ENCODE results near the gene TMOD2.
"Not testable (repeated sequence)": the region's sequence is repeated elsewhere in the genome, so short reads cannot be mapped to it uniquely, and the experiment has no call there.

TMOD2 gene

GRCh38 chr15:51774916-51775315, 23.5 kb downstream of the TMOD2 start:
- DNase-seq (ENCODE audit: low spot score) = no peak

- DNase-seq (ENCODE audit: low spot score) = peak; percentile 58
Measured at GRCh38 chr15:51775967-51776816, 24.8 kb downstream of the TMOD2 start.

DNA sequence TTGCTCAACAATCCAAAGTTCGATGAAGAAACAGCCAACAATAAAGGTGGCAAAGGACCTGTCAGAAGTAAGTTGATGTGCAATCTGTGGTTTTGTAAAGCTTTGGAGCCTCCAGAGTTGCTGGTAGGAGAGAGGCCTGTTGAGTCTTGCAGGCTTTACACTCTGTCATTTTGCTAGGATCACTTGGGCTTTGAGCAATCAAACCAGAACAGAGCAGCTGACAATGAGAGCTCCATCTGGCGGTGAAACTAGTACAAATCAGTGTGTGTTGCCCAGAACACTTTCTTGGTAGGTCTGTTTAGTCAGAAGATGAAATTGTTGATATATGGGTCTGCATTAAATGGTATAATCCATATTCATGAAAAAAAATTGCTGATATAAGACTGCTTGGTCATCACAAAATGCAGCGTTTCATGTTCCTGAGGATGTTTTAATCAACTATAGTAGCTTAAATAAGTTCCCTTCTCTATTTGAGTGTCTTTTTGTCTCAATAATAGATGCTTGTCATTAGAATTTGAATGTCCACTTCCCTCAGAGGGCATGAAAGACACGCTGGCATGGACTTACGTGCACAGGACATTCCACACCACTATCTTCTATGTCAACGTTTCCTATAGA, 25.7 kb downstream of the TMOD2 start:
- DNase-seq (ENCODE audit: low spot score) = peak; percentile 77

DNA sequence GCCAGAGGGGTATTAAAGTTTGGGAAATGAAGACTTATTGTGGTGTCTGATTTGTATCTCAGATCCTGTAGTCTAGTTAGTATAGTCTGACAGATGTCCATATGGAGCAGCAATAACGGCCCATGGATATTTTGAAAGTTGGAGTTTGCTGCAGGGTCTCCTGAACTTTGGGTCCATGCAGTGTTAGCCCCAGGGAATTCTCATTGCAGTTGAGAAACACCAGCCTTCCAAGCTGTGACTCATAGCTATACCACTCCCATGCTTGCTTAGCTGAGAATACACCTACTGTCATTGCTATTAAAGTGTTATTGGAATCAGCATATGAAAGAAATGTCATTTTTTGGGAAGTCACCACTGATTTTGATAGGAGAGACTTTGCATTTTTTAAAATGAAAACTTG, 29.2 kb downstream of the TMOD2 start:
- no peak for DNase-seq (ENCODE audit: low spot score)

- no peak for DNase-seq (ENCODE audit: low spot score)
Measured at GRCh38 chr15:51781506-51781905, 30.1 kb downstream of the TMOD2 start.

DNA sequence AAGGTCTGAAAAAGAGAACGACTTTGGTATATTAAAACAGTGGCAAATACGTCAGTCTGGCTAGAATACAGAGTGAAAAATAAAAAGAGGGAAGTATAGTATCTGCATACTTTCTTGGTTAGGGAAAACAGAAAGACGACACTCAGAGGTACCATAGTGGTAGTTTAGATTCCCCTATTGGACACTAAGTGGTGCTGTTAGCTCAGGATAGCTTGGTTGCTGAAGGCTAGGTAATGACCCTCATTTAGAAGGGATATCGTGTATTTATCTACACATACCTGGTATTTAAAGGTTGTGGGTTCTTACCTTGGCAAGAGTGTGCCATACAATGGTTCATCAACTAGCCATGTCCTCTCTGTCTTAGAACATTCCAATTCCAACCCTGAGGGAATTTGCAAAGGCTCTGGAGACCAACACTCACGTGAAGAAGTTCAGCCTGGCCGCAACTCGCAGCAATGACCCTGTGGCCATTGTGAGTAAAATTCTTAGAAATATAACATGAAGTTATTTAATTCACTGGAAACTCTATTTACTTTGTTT, 31.0 kb downstream of the TMOD2 start:
- DNase-seq (ENCODE audit: low spot score) = no peak

GRCh38 chr15:51783967-51784366, 32.6 kb downstream of the TMOD2 start:
- DNase-seq (ENCODE audit: low spot score) = no peak

GRCh38 chr15:51787130-51787529, 35.7 kb downstream of the TMOD2 start:
- DNase-seq (ENCODE audit: low spot score) = not testable (repeated sequence)

- DNase-seq (ENCODE audit: low spot score) = not testable (repeated sequence)
Measured at GRCh38 chr15:51792474-51792873, 41.1 kb downstream of the TMOD2 start.

DNA sequence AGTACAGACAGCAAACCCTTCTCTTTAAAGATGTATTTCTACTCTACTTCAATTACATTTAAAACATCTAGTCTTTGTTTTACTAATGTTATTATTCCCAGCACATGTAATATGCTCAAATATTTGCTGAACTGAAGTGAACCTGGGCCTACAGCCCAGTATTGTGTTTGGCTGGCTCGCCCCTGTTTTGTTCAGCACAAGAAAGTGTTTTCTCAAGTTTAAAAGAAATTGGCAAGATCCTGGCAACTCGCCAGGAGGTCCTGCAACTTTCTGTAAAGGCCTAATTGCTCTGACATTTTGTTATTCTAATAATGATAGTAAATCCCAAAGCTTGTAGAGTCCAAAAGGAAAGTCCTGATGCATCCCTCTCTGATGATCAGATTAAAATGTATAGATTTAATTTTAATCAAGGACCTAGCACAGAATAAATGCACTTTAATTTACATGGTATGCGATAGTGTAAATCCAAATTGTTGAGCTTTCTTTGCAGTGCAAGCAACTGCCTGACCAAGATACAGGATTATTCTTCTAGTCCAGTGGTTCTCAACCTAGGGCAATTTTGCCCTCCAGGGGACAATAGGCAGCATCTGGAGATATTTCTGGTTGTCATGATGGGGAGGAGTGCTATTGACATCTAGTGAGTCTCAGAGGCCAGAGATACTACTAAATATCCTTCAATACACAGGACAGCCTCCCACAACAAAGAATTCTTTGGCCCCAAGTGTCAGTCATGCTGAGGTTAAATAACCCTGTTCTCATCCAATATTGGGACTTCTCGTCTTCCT, 42.3 kb downstream of the TMOD2 start:
- DNase-seq (ENCODE audit: low spot score) = no peak

- no peak for DNase-seq (ENCODE audit: low spot score)
Measured at GRCh38 chr15:51796847-51797401, 45.5 kb downstream of the TMOD2 start.

DNA sequence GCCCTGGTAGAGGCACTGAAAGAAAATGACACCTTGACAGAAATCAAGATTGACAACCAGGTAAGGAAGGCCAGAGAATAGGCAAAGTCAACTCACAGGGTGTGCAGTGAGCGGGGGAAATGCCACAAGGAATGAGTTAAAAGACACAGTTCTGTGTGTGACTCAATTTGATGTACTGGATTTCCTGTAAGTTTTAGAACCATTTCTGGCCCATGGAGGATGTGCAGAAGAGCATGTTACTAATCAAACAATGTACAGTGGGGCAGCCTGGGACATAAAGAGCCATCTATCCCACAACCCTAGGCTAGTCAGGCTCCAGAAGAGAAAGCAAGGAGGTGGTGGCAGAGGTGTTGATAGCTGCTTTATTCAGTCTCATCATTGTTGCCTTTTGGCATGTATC, 46.9 kb downstream of the TMOD2 start:
- no peak for DNase-seq (ENCODE audit: low spot score)

DNA sequence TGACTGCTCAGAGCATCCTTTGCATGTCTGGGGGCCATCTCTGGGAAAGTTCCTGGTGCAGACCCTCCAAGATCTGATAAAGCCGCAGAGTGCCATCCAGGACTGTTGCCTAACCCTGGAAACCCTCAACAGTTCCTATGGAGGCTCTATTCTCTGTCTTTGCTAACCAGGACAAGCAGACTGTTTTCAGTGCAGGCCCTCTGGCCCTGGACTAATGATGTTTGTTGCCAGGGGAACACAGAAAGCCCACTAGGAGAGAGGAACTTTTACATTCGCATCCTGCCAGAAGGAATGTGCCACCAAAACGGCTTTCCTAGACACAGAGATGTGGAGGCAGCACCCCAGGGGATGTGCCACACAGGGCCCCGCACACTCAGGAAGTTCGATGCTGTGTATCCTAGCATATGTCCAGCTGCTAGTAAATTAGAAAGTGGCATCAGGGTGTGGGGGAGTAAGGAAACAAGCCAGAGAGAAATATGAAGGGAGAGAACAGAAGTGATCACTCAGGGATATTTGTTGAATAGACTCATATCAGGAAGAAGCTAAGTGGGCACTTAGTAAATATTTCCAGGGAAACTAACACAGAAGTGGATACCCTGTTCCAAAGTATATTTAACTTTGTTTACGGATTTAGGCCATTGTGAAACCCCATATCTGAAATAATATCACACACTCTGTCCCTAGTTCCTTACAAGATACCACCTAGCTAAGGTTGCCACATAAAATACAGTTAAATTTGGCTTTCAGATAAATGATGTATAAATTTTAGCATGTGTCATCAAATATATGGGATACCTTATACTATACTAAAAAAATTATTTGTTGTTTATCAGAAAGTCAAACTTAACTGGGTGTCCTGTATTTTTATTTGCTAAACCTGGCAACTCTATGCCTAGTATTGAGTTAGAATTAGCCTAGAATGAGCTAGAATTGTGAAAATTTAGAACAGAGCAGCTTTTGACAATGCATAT, 48.2 kb downstream of the TMOD2 start:
- DNase-seq (ENCODE audit: low spot score) = no peak

DNA sequence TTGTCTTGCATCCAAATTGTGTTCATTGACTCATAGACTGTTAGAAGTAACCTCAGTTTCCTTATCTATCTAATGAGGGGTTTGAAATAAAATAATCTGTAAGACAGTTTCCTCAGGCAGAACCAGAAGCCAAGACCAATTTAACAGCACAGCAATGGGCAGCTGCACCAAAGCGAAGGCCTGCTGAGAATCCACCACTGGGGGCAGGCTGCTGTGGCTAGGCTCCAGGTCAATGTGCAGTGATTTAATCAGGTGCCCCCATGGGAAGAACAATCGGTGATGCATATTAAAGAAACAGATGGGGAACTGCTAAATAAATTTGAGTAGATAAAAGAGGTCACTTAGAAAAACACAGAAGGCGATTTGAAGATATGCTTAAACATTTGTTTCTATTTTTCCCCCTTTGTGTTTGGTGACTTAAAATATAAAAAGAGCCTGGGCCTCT, 50.0 kb downstream of the TMOD2 start:
- peak; percentile 71 for DNase-seq (ENCODE audit: low spot score)

GRCh38 chr15:51802593-51802992, 51.2 kb downstream of the TMOD2 start:
- DNase-seq (ENCODE audit: low spot score) = no peak

- no peak for DNase-seq (ENCODE audit: low spot score)
Measured at GRCh38 chr15:51803965-51804364, 52.6 kb downstream of the TMOD2 start.

DNA sequence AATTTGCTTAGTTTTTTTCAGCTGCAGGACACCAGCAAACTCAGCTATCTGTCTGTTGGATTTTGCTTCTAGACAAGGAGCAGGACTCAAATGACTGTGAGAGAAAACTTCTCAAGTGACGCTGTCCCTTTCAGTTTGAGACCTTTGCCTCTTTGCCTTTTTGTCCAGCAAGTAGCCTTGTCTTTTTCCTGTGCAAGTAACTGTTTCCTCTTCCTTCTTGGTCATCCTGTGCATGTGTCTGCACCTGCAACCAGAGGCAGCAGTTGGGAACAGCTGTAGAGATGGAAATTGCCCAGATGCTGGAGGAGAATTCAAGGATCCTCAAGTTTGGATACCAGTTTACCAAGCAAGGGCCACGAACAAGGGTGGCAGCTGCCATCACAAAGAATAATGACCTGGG, 54.7 kb downstream of the TMOD2 start:
- no peak for DNase-seq (ENCODE audit: low spot score)

GRCh38 chr15:51809457-51809856, 58.1 kb downstream of the TMOD2 start:
- no peak for DNase-seq (ENCODE audit: low spot score)

DNA sequence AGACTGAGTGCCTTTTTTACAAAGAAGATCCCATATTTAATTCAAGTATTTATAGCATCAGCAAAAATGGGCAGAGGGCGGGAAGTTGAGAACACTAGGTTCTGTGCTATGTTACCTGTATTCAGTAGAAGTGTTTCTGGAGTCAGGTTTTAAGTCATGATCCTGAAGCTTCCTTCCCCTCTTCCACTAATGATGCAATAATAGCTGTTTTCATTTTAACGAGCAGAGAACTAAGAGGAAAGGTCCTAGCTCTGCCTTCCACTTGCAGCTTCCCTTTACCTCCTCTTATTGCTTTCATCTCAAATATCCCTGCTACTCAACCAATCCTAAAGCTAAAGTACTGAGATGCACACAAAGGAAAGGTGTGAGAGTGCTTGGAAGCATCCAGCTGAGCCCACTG, 61.2 kb downstream of the TMOD2 start:
- DNase-seq (ENCODE audit: low spot score) = no peak

DNA sequence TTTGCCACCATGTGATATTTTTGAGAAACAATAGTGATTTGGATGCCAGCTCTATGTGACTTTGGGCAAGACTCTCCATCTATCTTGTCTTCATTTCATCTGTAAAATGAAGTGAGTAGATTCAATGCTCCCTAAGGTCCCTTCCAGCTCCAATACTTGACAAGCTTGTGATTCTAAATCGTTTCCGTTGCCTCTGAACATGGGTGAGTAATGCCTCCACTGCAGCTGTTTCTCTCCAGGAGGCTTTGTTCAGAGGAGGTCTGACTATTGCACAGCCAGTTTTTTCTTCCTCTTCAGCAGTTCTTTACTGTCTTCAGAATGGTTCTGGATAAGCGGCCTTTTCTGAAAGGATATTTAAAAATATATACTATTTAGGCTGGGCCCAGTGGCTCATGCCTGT, 63.2 kb downstream of the TMOD2 start:
- DNase-seq (ENCODE audit: low spot score) = no peak

GRCh38 chr15:51816611-51817010, 65.2 kb downstream of the TMOD2 start:
- DNase-seq (ENCODE audit: low spot score) = no peak

All from germinal center (tissue), 1 donor.